Measurements from ENCODE around the gene DCD. TPM values are rescaled to one million over a fixed set of nuclear protein-coding genes. Genes with fewer than 3 reads are reported as not detected.

Gene DCD
- total RNA-seq, 6 donors from 2014 or later = not detected

DNA sequence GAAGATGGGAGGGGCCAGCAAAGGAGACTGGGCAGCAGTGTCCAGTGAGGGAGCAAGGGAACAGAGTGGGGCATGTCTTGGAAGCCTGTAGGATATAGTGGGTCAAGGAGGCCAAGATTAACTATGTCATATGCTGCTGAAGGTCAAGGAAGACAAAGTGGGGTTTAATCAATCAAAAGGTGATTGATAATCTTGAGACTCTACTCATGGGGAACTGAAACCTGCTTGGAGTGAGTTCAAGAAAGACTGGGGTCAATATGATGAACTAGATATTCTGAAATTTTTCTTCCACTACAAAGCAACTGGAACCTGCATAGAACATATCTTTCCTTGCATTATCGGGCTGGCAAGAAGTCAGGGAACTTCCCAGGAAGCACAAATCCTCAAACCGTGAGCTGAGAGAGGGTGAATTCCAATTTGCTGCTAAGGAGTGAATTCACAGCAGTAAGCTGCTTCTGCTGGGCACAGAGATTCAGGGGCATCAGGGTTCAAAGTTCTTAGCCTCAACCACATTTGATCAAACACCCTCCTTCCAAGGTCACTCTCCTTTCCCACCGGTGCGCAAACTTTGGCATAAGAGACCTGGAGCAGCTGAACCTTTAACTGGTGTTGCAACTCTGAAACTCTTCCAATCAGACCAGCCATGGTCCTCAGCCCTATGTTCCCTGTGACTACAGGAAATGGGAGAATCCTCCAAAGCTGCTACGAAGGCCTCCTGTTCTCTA lies 40.3 kb upstream of the DCD start:
- H3K9me3 ChIP-seq = peaks cover 0 to 3% (median 0%) of the 10 kb centered on the region in 4 donors
- no peak overlapping the region for H3K27ac ChIP-seq
- H3K36me3 ChIP-seq = no peaks in the 10 kb centered on the region
- H3K27me3 ChIP-seq = no peaks in the 10 kb centered on the region
- H3K4me1 ChIP-seq = peaks cover 0 to 11% (median 8%) of the 10 kb centered on the region in 4 donors
- no peak overlapping the region for H3K4me3 ChIP-seq
- 84 to 87% methylated on average over 5 of the region's 5 CpGs for WGBS, 2 donors
- DNase-seq (no peak), ATAC-seq (ENCODE audit: low FRiP score in 2 of 2) (no peak)
- no peak for TF ChIP-seq POLR2AphosphoS5 (IDR thresholded peaks at IDR 0.05)
- TF ChIP-seq CTCF (IDR thresholded peaks at IDR 0.05) = no peak
- TF ChIP-seq EP300 (IDR thresholded peaks at IDR 0.05) = no peak
- no peak for TF ChIP-seq POLR2A (IDR thresholded peaks at IDR 0.05)

DNA sequence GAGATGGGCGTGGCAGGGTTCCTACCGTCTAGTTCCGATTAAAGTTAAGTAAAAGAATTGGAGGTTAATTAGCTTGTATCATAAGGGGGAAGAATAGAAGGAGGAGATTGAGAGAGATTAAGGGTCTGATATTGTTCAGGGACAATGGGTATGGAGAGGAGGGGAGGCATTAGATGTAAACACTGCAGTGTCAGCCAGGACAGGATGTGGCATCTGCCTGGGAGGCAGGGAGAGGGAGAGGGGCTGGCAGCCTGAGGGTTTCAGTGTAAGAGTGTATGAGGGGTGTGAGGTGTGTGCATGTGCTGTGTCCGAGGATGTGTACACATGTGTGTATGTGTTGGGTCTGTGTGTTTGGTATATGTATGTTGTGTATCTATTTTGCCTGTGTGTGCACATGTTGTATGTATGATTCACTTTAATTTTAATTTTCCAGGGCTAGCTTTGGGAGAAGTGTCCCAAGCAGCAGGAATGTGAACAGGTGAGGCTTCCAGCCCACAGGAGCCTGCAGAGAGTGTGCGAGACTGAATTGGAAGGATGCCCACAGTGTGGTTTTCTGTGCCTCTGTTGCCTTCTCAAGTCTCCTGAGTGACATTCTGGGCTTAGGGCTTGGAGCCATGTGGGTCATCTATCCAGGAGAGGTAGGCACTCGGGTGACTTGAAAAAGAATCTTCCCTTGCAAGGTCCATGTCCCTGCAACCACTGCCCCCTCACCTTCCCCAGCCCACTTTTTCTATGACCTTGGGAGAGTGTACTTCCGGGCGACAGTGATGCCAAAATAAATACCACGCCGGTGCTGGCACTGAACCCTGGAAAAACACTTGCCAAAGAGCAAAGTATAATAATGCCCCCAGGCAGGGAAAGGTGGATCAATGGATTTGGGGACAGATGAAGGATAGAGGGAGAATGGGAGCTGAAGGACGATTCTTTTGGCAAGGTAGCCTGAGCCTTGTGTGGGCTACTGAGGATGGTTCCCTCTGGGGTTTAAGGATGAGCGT lies 36.8 kb upstream of the DCD start:
- no peak overlapping the region for H3K4me3 ChIP-seq
- TF ChIP-seq CTCF (IDR thresholded peaks at IDR 0.05) = no peak
- no peak for TF ChIP-seq EP300 (IDR thresholded peaks at IDR 0.05)
- H3K4me1 ChIP-seq = peaks cover 0 to 11% (median 8%) of the 10 kb centered on the region in 4 donors
- ATAC-seq (ENCODE audit: low FRiP score in 2 of 2) = no peak
- WGBS, 2 donors = 47 to 57% methylated on average over 12 of the region's 12 CpGs
- no peaks in the 10 kb centered on the region for H3K36me3 ChIP-seq
- no peak overlapping the region for H3K27ac ChIP-seq
- no peaks in the 10 kb centered on the region for H3K27me3 ChIP-seq
- DNase-seq = no peak
- peaks cover 0 to 3% (median 0%) of the 10 kb centered on the region in 4 donors for H3K9me3 ChIP-seq

DNA sequence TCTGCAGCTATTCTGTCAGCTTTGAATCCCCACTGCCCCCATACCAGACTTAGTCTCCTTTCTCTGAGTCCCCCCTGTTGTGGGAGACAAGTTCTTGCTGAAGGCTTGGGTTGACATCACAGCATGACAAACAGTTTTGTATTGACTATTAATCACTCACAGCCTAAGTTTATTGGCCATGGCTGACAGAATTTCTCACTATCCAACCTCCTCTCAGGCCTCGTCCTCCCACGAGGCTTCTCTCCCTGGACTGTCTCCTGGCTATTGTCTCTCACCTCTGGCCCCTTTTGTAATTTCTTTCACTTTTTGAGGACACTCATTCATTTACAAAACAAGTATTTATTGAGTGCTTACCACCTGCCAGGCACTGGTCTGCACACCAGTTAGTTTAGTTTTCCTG lies 35.2 kb upstream of the DCD start:
- WGBS, 2 donors = 53 to 70% methylated on average over 2 of the region's 2 CpGs
- no peak for DNase-seq
- no peak overlapping the region for H3K4me3 ChIP-seq
- H3K27ac ChIP-seq = no peak overlapping the region
- no peaks in the 10 kb centered on the region for H3K27me3 ChIP-seq
- no peaks in the 10 kb centered on the region for H3K36me3 ChIP-seq
- ATAC-seq (ENCODE audit: low FRiP score in 2 of 2) = no peak
- H3K9me3 ChIP-seq = peaks cover 0 to 3% (median 0%) of the 10 kb centered on the region in 4 donors
- peaks cover 0 to 11% (median 8%) of the 10 kb centered on the region in 4 donors for H3K4me1 ChIP-seq
- TF ChIP-seq POLR2AphosphoS5 (IDR thresholded peaks at IDR 0.05) (no peak), CTCF (IDR thresholded peaks at IDR 0.05) (no peak), POLR2A (IDR thresholded peaks at IDR 0.05) (no peak), EP300 (IDR thresholded peaks at IDR 0.05) (no peak)

- WGBS, 2 donors = 100% methylated on average over 1 of the region's 1 CpG
- H3K4me3 ChIP-seq = no peak overlapping the region
- no peaks in the 10 kb centered on the region for H3K36me3 ChIP-seq
- H3K4me1 ChIP-seq = peaks cover 0 to 11% (median 8%) of the 10 kb centered on the region in 4 donors
- H3K27me3 ChIP-seq = no peaks in the 10 kb centered on the region
- no peak for TF ChIP-seq EP300 (IDR thresholded peaks at IDR 0.05)
- no peak for TF ChIP-seq POLR2AphosphoS5 (IDR thresholded peaks at IDR 0.05)
- no peak for TF ChIP-seq CTCF (IDR thresholded peaks at IDR 0.05)
- no peak for TF ChIP-seq POLR2A (IDR thresholded peaks at IDR 0.05)
- peaks cover 0 to 3% (median 0%) of the 10 kb centered on the region in 4 donors for H3K9me3 ChIP-seq
- ATAC-seq (ENCODE audit: low FRiP score in 2 of 2) (no peak), DNase-seq (no peak)
- H3K27ac ChIP-seq = no peak overlapping the region
These were observed 34.5 kb upstream of the DCD start for GRCh38 chr12:54682674-54683073.

Data from upper lobe of left lung (tissue), 6 donors.